ENCODE measurements around the gene G6PC1.
"Not testable (repeated sequence)": the region's sequence is repeated elsewhere in the genome, so short reads cannot be mapped to it uniquely, and the experiment has no call there.

DNA sequence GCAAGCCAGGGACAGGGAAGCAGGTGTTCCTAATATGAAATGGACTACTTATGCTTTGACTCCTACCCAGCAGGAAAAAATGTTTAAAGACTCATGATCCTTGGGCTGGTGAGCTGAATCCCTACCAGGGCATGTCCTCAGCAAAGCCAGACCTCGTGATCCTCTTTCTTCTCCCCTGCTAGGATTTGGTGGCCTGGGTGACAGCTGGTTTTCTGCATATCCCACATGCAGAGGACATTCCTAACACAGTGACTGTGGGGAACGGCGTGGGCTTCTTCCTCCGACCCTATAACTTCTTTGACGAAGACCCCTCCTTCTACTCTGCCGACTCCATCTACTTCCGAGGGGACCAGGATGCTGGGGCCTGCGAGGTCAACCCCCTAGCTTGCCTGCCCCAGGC, 44.5 kb upstream of the G6PC1 start:
- TF ChIP-seq, protein P1, sequence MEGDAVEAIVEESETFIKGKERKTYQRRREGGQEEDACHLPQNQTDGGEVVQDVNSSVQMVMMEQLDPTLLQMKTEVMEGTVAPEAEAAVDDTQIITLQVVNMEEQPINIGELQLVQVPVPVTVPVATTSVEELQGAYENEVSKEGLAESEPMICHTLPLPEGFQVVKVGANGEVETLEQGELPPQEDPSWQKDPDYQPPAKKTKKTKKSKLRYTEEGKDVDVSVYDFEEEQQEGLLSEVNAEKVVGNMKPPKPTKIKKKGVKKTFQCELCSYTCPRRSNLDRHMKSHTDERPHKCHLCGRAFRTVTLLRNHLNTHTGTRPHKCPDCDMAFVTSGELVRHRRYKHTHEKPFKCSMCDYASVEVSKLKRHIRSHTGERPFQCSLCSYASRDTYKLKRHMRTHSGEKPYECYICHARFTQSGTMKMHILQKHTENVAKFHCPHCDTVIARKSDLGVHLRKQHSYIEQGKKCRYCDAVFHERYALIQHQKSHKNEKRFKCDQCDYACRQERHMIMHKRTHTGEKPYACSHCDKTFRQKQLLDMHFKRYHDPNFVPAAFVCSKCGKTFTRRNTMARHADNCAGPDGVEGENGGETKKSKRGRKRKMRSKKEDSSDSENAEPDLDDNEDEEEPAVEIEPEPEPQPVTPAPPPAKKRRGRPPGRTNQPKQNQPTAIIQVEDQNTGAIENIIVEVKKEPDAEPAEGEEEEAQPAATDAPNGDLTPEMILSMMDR (conservative IDR thresholded peaks at IDR 0.05 in 1 of 2, IDR thresholded peaks at IDR 0.05 in 1 of 2; ENCODE audit: extremely low read depth in 1 of 2, insufficient read depth in 1 of 2, low read depth in 1 of 2, low read length in 2 of 2): not testable (repeated sequence)
- not testable (repeated sequence) for TF ChIP-seq EZH2 (IDR thresholded peaks at IDR 0.05; ENCODE audit: borderline replicate concordance, low read length)
